Common myeloid progenitor, CD34-positive (primary cell): ENCODE measurements around the gene PXMP4.

Experiments
- CTCF ChIA-PET: fragments of 350-600 bp; sonication (Branson Sonifier 250); formaldehyde crosslinking; loops from one replicate; lab custom pipeline; 2021; ENCODE audit warnings: antibody characterized with exemption; lab: Charles Lee
- POLR2A ChIA-PET: fragments of 350-600 bp; sonication (Branson Sonifier 250); formaldehyde crosslinking; loops from one replicate; lab custom pipeline; 2021; ENCODE audit warnings: antibody characterized with exemption; lab: Charles Lee
- DNase-seq, 3 donors: peaks; one replicate each; pipeline versions ENCODE4 v3.0.0 to v3.0.0-alpha.2; 2013
- H3K27ac ChIP-seq, 2 experiments: 1 replicate in 1 of 2; 2 replicates in 1 of 2; pipeline ENCODE4 v1.7.0; 2013; ENCODE audit warnings: inconsistent platforms in 2 of 2, low read length in 2 of 2, mild to moderate bottlenecking in 2 of 2, low read depth in 1 of 2, moderate library complexity in 1 of 2; ENCODE audit not compliant: severe bottlenecking in 2 of 2, insufficient read depth in 1 of 2, poor library complexity in 1 of 2
- H3K27me3 ChIP-seq, 5 experiments: replicated peaks in 2 of 5; 1 replicate in 3 of 5; 2 replicates in 2 of 5; pipeline versions ENCODE4 v1.6.1 to v1.7.0; 2013; ENCODE audit warnings: low read length in 4 of 5, mild to moderate bottlenecking in 2 of 5, moderate library complexity in 2 of 5, inconsistent platforms in 1 of 5; ENCODE audit not compliant: insufficient read depth in 5 of 5, control insufficient read depth in 4 of 5
- H3K36me3 ChIP-seq, 4 experiments: 1 replicate in 2 of 4; 2 replicates in 2 of 4; pipeline versions ENCODE4 v1.6.1 to v1.7.0; 2013; ENCODE audit warnings: low read length in 3 of 4, control low read depth in 1 of 4, mild to moderate bottlenecking in 1 of 4; ENCODE audit not compliant: control insufficient read depth in 4 of 4, insufficient read depth in 4 of 4
- H3K4me1 ChIP-seq, 4 experiments: 1 replicate in 3 of 4; 2 replicates in 1 of 4; pipeline versions ENCODE4 v1.6.1 to v1.7.1; 2013; ENCODE audit warnings: low read length in 3 of 4, mild to moderate bottlenecking in 3 of 4, control low read depth in 1 of 4, inconsistent platforms in 1 of 4, moderate library complexity in 1 of 4; ENCODE audit not compliant: control insufficient read depth in 4 of 4, insufficient read depth in 4 of 4; ENCODE audit errors: control extremely low read depth in 1 of 4
- H3K4me3 ChIP-seq, 7 experiments: 1 replicate in 4 of 7; 2 replicates in 3 of 7; pipeline versions ENCODE4 v1.5.1 to v1.7.0; 2013; ENCODE audit warnings: mild to moderate bottlenecking in 7 of 7, low read length in 6 of 7, moderate library complexity in 6 of 7, inconsistent platforms in 2 of 7, low read depth in 2 of 7, control low read depth in 1 of 7; ENCODE audit not compliant: insufficient read depth in 4 of 7, control insufficient read depth in 1 of 7; ENCODE audit errors: extremely low read depth in 1 of 7
- H3K9me3 ChIP-seq, 5 experiments: 1 replicate in 4 of 5; 2 replicates in 1 of 5; pipeline versions ENCODE4 v1.6.1 to v1.7.1; 2013; ENCODE audit warnings: low read length in 4 of 5, mild to moderate bottlenecking in 2 of 5, inconsistent platforms in 1 of 5, low read depth in 1 of 5, moderate library complexity in 1 of 5; ENCODE audit not compliant: control insufficient read depth in 4 of 5, insufficient read depth in 2 of 5; ENCODE audit errors: control extremely low read depth in 1 of 5
- WGBS: methylation state at CpG from one replicate; pipeline ENCODE4 v1.1.5; 2013; ENCODE audit not compliant: insufficient coverage; 5-methylcytosine and 5-hydroxymethylcytosine counted together

The PXMP4 gene

GRCh38 chr20:33677991-33678702 lies 42.0 kb downstream of the PXMP4 start:
- no peaks in the 10 kb centered on the region for H3K27me3 ChIP-seq
- ChIA-PET CTCF (interaction anchor here (5.1 kb wide), 1 partner anchor 9 kb away, joined by 44 read pairs; the partner anchor contains the start of gene ACTL10), POLR2A (no interaction called here)
- H3K27ac ChIP-seq, result no peak overlapping the region
- no peaks in the 10 kb centered on the region for H3K9me3 ChIP-seq
- peaks cover 0 to 16% (median 13%) of the 10 kb centered on the region in 4 experiments for H3K4me1 ChIP-seq
- H3K4me3 ChIP-seq, result no peak overlapping the region
- DNase-seq, result no peak
- peaks cover 0 to 66% (median 22%) of the 10 kb centered on the region in 4 experiments for H3K36me3 ChIP-seq
- WGBS, result 98% methylated on average over 8 of the region's 15 CpGs

GRCh38 chr20:33676652-33677645 lies 43.2 kb downstream of the PXMP4 start:
- over 99% methylated on average over 20 of the region's 31 CpGs for WGBS
- H3K4me3 ChIP-seq, result no peak overlapping the region
- ChIA-PET POLR2A (no interaction called here), CTCF (interaction anchor here (1.1 to 1.7 kb wide), 2 partner anchors 10 to 28 kb away, joined by 3 to 4 read pairs; partner anchors contain the start of gene ACTL10)
- peaks cover 0 to 58% (median 22%) of the 10 kb centered on the region in 4 experiments for H3K36me3 ChIP-seq
- no peak for DNase-seq
- H3K4me1 ChIP-seq, result peaks cover 0 to 27% (median 19%) of the 10 kb centered on the region in 4 experiments
- H3K27ac ChIP-seq, result no peak overlapping the region
- H3K27me3 ChIP-seq, result no peaks in the 10 kb centered on the region
- H3K9me3 ChIP-seq, result no peaks in the 10 kb centered on the region

- Histone ChIP-seq H3K36me3 (peaks cover 0 to 55% (median 22%) of the 10 kb centered on the region in 4 experiments), H3K9me3 (no peaks in the 10 kb centered on the region), H3K27me3 (no peaks in the 10 kb centered on the region), H3K27ac (no peak overlapping the region), H3K4me3 (no peak overlapping the region), H3K4me1 (peaks cover 0 to 27% (median 19%) of the 10 kb centered on the region in 4 experiments)
- ChIA-PET POLR2A (no interaction called here), CTCF (interaction anchor here (0.9 to 1.7 kb wide), 3 partner anchors 9 to 28 kb away, joined by 3 to 4 read pairs (median 3); partner anchors contain the start of gene ACTL10)
- DNase-seq, result no peak
- 98% methylated on average over 9 of the region's 11 CpGs for WGBS
Measured at GRCh38 chr20:33676121-33676520, 44.0 kb downstream of the PXMP4 start.

DNA sequence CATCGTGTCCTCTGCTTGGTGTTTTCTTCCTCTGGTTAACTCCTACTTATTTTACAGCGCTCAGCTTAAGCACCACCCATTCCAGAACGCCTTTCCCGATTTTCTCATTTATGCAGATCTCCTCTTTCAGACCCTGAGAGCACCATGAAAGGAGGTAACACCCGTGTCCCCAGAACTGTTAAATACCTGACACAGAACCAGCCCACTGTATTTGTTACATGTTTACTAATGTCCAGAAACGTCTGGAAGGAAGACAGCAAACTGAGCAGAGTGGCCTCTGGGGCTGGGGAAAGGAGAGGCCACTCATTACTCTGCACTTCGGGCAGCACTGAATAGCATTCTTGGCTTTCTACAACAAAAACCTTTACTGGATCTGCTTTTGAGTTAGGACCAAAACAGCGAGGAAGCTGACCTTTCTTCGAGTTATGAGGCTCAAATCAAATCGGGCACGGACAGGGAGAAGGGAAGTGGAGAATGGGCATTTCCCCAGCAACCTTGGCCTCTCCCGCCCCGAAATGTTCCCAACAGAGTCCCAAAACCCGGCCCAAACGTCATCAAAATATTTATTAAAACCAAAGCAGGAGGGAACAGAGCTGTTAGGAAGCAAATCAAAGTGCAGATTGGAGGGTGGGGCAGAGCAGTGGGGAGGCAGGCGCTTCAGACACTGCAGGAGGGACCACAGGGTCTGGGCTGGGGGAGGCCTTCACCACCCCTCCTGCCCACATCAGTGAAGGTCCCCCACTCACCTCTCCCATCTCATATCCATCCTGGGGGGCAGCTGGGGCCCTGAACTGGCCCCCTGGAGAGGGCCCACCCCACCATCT lies 44.8 kb downstream of the PXMP4 start:
- WGBS, result 83% methylated on average over 9 of the region's 16 CpGs
- Histone ChIP-seq H3K4me1 (peaks cover 0 to 27% (median 19%) of the 10 kb centered on the region in 4 experiments), H3K27ac (no peak overlapping the region), H3K9me3 (no peaks in the 10 kb centered on the region), H3K36me3 (peaks cover 0 to 55% (median 22%) of the 10 kb centered on the region in 4 experiments), H3K27me3 (no peaks in the 10 kb centered on the region), H3K4me3 (peak overlapping the region in 2 of 7 experiments; percentile 68 to 80)
- POLR2A ChIA-PET, result no interaction called here
- CTCF ChIA-PET, result interaction anchor here (0.9 to 1.7 kb wide), 4 partner anchors 8 to 29 kb away, joined by 3 to 4 read pairs (median 3); partner anchors contain the start of gene ACTL10
- no peak for DNase-seq

DNA sequence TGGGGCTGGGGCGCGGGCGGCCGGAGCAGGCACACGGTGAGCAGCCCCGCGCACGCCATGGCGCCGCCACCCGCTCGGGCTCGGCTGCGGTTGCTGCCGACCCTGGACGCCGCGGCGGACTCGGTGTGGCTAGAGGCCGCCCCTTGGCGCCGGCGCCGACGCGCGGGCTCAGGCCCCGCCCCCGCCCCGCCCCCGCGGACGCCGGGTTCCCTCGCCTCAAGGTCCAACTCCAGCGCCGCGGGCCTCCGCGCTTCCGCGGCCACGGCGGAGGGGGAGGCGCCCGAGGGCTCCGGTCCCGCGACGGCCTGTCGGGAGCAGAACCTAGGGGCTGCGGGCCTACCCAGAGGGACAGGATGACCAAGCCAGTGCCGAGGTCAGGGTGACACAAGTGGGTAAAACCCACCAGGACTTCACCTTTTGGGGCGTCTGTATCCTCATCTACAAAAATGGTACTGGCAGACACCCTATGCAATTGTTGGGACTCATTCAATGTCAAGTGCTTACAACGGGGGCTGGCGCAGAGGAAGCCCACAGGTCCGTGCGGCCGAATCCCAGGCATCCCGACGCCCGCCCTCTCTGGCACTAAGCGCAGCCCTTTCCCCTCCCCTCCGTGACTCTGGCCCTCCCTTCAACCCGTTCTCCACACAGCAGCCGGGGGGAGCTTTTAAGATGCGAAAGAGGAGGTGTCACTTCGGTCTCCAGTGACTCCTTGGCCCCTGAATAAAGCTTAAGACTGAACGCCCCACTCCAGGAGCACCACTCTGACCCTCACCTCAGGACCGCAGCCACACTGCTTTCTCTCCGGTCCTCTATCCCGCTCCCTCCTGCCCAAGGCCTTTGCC lies 45.6 kb downstream of the PXMP4 start, which contains the start of gene NECAB3:
Gene NECAB3 (minus strand): TSS at position 135 of the 842 bp plus-strand sequence. CDS start 76 bp downstream, at position 59.
- peak in 2 of 3 donors; percentile 51 to 59 for DNase-seq
- CTCF ChIA-PET, result interaction anchor here (0.9 to 1.7 kb wide), 2 partner anchors 12 to 30 kb away, joined by 3 read pairs; no protein-coding TSS in a partner anchor

More for the DNA sequence above, 45.6 kb downstream of the PXMP4 start, which contains the start of gene NECAB3:
- Histone ChIP-seq H3K4me3 (peak within 1 kb of the TSS; percentile 23 to 80 (median 66)), H3K9me3 (no peaks in the 10 kb centered on the region), H3K36me3 (peaks cover 0 to 47% (median 18%) of the 10 kb centered on the region in 4 experiments), H3K27me3 (no peaks in the 10 kb centered on the region), H3K27ac (peak within 1 kb of the TSS in 1 of 2 experiments; percentile 67), H3K4me1 (peaks cover 0 to 27% (median 19%) of the 10 kb centered on the region in 4 experiments)
- WGBS, result 6% methylated on average over 42 of the region's 73 CpGs
- POLR2A ChIA-PET, result no interaction called here
